Keratinocyte (primary cell): Measurements from ENCODE around the gene HABP4. TPM values are rescaled to one million over a fixed set of nuclear protein-coding genes. Genes with fewer than 3 reads are reported as not detected.

Experiments used
- DNase-seq: peaks from one replicate; pipeline ENCODE4 v3.0.0-alpha.2; 2011; ENCODE audit warnings: low read depth, missing footprints, low spot score
- FAIRE-seq: peaks from 2 replicates; lab custom pipeline; 2011; peaks lifted over from hg19 to GRCh38; lab: Jason Lieb, UNC
- H2AFZ ChIP-seq: 2 replicates; pipeline ENCODE4 v1.6.0; 2012; ENCODE audit warnings: low read length, control low read depth, inconsistent platforms; ENCODE audit not compliant: control insufficient read depth
- H3K27ac ChIP-seq: 2 replicates; pipeline ENCODE4 v1.5.1; 2011; ENCODE audit warnings: low read length; ENCODE audit not compliant: control insufficient read depth, insufficient read depth
- H3K27me3 ChIP-seq: 3 replicates; pipeline ENCODE4 v1.6.0; 2011; ENCODE audit warnings: low read length; ENCODE audit not compliant: control insufficient read depth, insufficient read depth; ENCODE audit errors: extremely low read depth
- H3K36me3 ChIP-seq, 2 experiments: 2 replicates in 1 of 2; 3 replicates in 1 of 2; pipeline ENCODE4 v1.5.1; 2011; ENCODE audit warnings: low read length in 2 of 2, mild to moderate bottlenecking in 1 of 2; ENCODE audit not compliant: control insufficient read depth in 2 of 2, insufficient read depth in 2 of 2; ENCODE audit errors: extremely low read depth in 1 of 2
- H3K4me1 ChIP-seq: 3 replicates; pipeline ENCODE4 v1.5.1; 2011; ENCODE audit warnings: low read length; ENCODE audit not compliant: control insufficient read depth, insufficient read depth; ENCODE audit errors: extremely low read depth
- H3K4me2 ChIP-seq: 3 replicates; pipeline ENCODE4 v1.6.0; 2011; ENCODE audit warnings: low read depth, low read length; ENCODE audit not compliant: control insufficient read depth, insufficient read depth; ENCODE audit errors: extremely low read depth
- H3K4me3 ChIP-seq, 3 experiments: fragments of 200-600 bp in 1 of 3; sonication (generic) in 1 of 3; 2 replicates in 2 of 3; 3 replicates in 1 of 3; pipeline ENCODE4 v1.5.1; 2011 to 2016; ENCODE audit warnings: low read length in 3 of 3, mild to moderate bottlenecking in 3 of 3, control low read depth in 2 of 3, inconsistent platforms in 1 of 3, low read depth in 1 of 3, mixed read lengths in 1 of 3, mixed run types in 1 of 3, moderate library complexity in 1 of 3; ENCODE audit not compliant: control insufficient read depth in 2 of 3, insufficient read depth in 2 of 3; ENCODE audit errors: extremely low read depth in 1 of 3
- H3K79me2 ChIP-seq: 2 replicates; pipeline ENCODE4 v1.6.0; 2012; ENCODE audit warnings: low read length; ENCODE audit not compliant: control insufficient read depth, insufficient read depth
- H3K9ac ChIP-seq: 3 replicates; pipeline ENCODE4 v1.6.0; 2011; ENCODE audit warnings: low read length; ENCODE audit not compliant: control insufficient read depth, insufficient read depth; ENCODE audit errors: extremely low read depth
- H3K9me1 ChIP-seq: 3 replicates; pipeline ENCODE4 v1.6.0; 2011; ENCODE audit warnings: low read length; ENCODE audit not compliant: control insufficient read depth, insufficient read depth; ENCODE audit errors: extremely low read depth
- H3K9me3 ChIP-seq: 2 replicates; pipeline ENCODE4 v1.5.1; 2012; ENCODE audit warnings: low read depth, low read length; ENCODE audit not compliant: control insufficient read depth
- H4K20me1 ChIP-seq: 3 replicates; pipeline ENCODE4 v1.6.0; 2011; ENCODE audit warnings: low read length; ENCODE audit not compliant: control insufficient read depth, insufficient read depth; ENCODE audit errors: extremely low read depth
- EZH2 ChIP-seq: IDR thresholded peaks from one replicate; pipeline ENCODE4 v1.6.1; 2012; ENCODE audit warnings: inconsistent platforms, mild to moderate bottlenecking, low read length, moderate library complexity
- dilution Hi-C: fragments of 300-500 bp; cut with MboI; formaldehyde crosslinking; loops from one replicate; pipeline ENCODE4 v1.7.0; 2020; ENCODE audit warnings: low sequenced_read_pairs; ENCODE audit not compliant: extremely low pct_ligation_motif_present
- polyA plus RNA-seq, 5 experiments: library from polyadenylated mRNA; depleted of rRNA in 3 of 5; stranded (reverse) in 3 of 5; stranded (forward) in 1 of 5; unstranded in 1 of 5; fragments of >200 nt; gene quantifications; 1 replicate in 1 of 5; 2 replicates in 3 of 5; 3 replicates in 1 of 5; pipeline versions ENCODE4 v1.2.1 to v1.2.3, GENCODE V29; 2011 to 2012; ENCODE audit warnings: missing spikeins in 2 of 5, low read depth in 1 of 5, low replicate concordance in 1 of 5
- TF ChIP-seq, protein P1 (sequence below), 3 experiments: IDR thresholded peaks in 1 of 3; conservative IDR thresholded peaks in 1 of 3; optimal IDR thresholded peaks in 1 of 3; 2 replicates in 2 of 3; 3 replicates in 1 of 3; pipeline versions ENCODE3 to v1.5.1; 2011; ENCODE audit warnings: low read length in 3 of 3, mild to moderate bottlenecking in 3 of 3, moderate library complexity in 2 of 3, control low read depth in 1 of 3, inconsistent platforms in 1 of 3; ENCODE audit not compliant: insufficient read depth in 2 of 3; ENCODE audit errors: extremely low read depth in 1 of 3

The HABP4 gene
- polyA plus RNA-seq, 1 donor (not counting 4 experiments of a cell fraction or from before 2014, with no cell fraction given): 6.8 TPM

DNA sequence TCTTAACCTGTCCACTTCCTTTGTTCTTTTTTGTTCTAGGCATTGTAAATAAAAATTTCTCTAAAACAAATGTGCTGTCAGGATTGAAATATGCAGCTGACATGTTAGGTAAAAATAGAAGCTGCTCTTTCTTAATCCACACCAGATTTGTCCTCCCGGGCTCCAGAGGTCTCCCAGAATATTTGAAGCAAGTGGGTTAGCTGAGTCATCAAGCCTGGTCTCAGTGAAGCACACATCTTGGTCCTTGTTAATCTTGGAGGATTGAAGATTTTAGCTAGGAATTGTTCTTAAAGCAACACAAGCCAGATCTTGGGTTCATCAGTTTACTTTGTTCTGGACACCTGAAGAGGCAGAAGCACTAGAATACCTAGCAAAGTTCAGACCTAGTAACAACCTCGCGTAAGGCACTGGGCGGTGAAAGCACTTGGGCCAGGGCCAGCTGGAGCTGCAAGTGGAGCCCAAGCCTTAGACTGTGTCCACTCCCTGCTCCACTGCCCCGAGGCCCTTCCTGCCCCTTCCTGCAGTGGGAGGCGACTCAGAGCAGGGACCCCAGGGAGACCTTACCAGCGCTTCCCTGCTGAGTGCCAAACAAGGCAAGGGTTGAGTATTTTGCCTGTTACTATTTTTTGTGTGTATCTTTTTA lies 36.5 kb downstream of the HABP4 start:
- Histone ChIP-seq H3K9me1 (no peaks in the 10 kb centered on the region), H3K27ac (no peak overlapping the region), H3K79me2 (no peaks in the 10 kb centered on the region), H4K20me1 (no peaks in the 10 kb centered on the region), H3K9ac (no peak overlapping the region), H3K4me1 (no peaks in the 10 kb centered on the region), H3K9me3 (no peaks in the 10 kb centered on the region), H3K27me3 (no peaks in the 10 kb centered on the region), H2AFZ (no peak overlapping the region), H3K4me3 (no peak overlapping the region), H3K4me2 (no peak overlapping the region), H3K36me3 (peaks cover 0 to 16% of the 10 kb centered on the region in 2 experiments)
- DNase-seq (no peak), FAIRE-seq (no peak)
- dilution Hi-C loops: no loop called here
- TF ChIP-seq, protein P1, sequence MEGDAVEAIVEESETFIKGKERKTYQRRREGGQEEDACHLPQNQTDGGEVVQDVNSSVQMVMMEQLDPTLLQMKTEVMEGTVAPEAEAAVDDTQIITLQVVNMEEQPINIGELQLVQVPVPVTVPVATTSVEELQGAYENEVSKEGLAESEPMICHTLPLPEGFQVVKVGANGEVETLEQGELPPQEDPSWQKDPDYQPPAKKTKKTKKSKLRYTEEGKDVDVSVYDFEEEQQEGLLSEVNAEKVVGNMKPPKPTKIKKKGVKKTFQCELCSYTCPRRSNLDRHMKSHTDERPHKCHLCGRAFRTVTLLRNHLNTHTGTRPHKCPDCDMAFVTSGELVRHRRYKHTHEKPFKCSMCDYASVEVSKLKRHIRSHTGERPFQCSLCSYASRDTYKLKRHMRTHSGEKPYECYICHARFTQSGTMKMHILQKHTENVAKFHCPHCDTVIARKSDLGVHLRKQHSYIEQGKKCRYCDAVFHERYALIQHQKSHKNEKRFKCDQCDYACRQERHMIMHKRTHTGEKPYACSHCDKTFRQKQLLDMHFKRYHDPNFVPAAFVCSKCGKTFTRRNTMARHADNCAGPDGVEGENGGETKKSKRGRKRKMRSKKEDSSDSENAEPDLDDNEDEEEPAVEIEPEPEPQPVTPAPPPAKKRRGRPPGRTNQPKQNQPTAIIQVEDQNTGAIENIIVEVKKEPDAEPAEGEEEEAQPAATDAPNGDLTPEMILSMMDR (optimal IDR thresholded peaks at IDR 0.05 in 1 of 3, IDR thresholded peaks at IDR 0.05 in 1 of 3, conservative IDR thresholded peaks at IDR 0.05 in 1 of 3; ENCODE audit: extremely low read depth in 1 of 3, insufficient read depth in 2 of 3, low read length in 3 of 3): no peak
- no peak for TF ChIP-seq EZH2

- no peaks in the 10 kb centered on the region for H3K4me1 ChIP-seq
- no peak overlapping the region for H3K4me2 ChIP-seq
- peaks cover 0 to 17% of the 10 kb centered on the region in 2 experiments for H3K36me3 ChIP-seq
- H3K9me3 ChIP-seq: no peaks in the 10 kb centered on the region
- H3K9me1 ChIP-seq: no peaks in the 10 kb centered on the region
- dilution Hi-C loops: no loop called here
- DNase-seq: no peak
- H3K9ac ChIP-seq: no peak overlapping the region
- no peak overlapping the region for H3K27ac ChIP-seq
- H3K79me2 ChIP-seq: no peaks in the 10 kb centered on the region
- no peak overlapping the region for H3K4me3 ChIP-seq
- no peaks in the 10 kb centered on the region for H4K20me1 ChIP-seq
- TF ChIP-seq, protein P1 (optimal IDR thresholded peaks at IDR 0.05 in 1 of 3, IDR thresholded peaks at IDR 0.05 in 1 of 3, conservative IDR thresholded peaks at IDR 0.05 in 1 of 3; ENCODE audit: extremely low read depth in 1 of 3, insufficient read depth in 2 of 3, low read length in 3 of 3): no peak
- TF ChIP-seq EZH2: no peak
- no peak overlapping the region for H2AFZ ChIP-seq
- no peaks in the 10 kb centered on the region for H3K27me3 ChIP-seq
- FAIRE-seq: no peak
Observed at GRCh38 chr9:96487029-96487396, 37.0 kb downstream of the HABP4 start.
